WTC11 (cell line): ENCODE measurements around the gene CAMK2B. TPM values are rescaled to one million over a fixed set of nuclear protein-coding genes. Genes with fewer than 3 reads are reported as not detected.

Experiments used
- ATAC-seq: fragments of 200-7000 bp; cut with Tn5 transposase; 2 replicates; pipeline ENCODE4 v1.10.0; 2021; ENCODE audit warnings: mild to moderate bottlenecking, moderate library complexity
- CTCF ChIA-PET: fragments of 300-600 bp; sonication (Branson Sonifier 250); formaldehyde crosslinking; loops from one replicate; lab custom pipeline; 2021; ENCODE audit warnings: antibody characterized with exemption; lab: Charles Lee
- POLR2A ChIA-PET: fragments of 350-600 bp; sonication (Branson Sonifier 250); formaldehyde crosslinking; loops from one replicate; lab custom pipeline; 2021; ENCODE audit warnings: antibody characterized with exemption; lab: Charles Lee
- DNase-seq: peaks from one replicate; pipeline ENCODE4 v3.0.0; 2021; ENCODE audit warnings: low spot score
- H3K27ac Mint-ChIP-seq: 2 replicates; pipeline ENCODE4 v1.8.0; 2021; ENCODE audit warnings: mixed read lengths
- H3K27me3 Mint-ChIP-seq: 2 replicates; pipeline ENCODE4 v1.8.0; 2021; ENCODE audit warnings: low read depth, mild to moderate bottlenecking, moderate library complexity, mixed read lengths
- H3K36me3 Mint-ChIP-seq: 2 replicates; pipeline ENCODE4 v1.8.0; 2021; ENCODE audit warnings: mixed read lengths
- H3K4me1 Mint-ChIP-seq: 2 replicates; pipeline ENCODE4 v1.8.0; 2022; ENCODE audit warnings: mixed read lengths
- H3K4me3 Mint-ChIP-seq: 2 replicates; pipeline ENCODE4 v1.8.0; 2021; ENCODE audit warnings: mild to moderate bottlenecking, moderate library complexity, mixed read lengths
- H3K9me3 Mint-ChIP-seq: 2 replicates; pipeline ENCODE4 v1.8.0; 2021; ENCODE audit warnings: mixed read lengths
- ATF1 ChIP-seq: sonication (generic); formaldehyde crosslinking; IDR thresholded peaks from 2 replicates; pipeline ENCODE4 v1.8.1; 2023; ENCODE audit warnings: mild to moderate bottlenecking, moderate library complexity, missing genetic modification reagents
- FOXP1 ChIP-seq: sonication (generic); formaldehyde crosslinking; IDR thresholded peaks from 2 replicates; pipeline ENCODE4 v1.8.0; 2022; ENCODE audit warnings: missing genetic modification reagents, mild to moderate bottlenecking, moderate library complexity, borderline replicate concordance
- GABPB1 ChIP-seq: sonication (generic); formaldehyde crosslinking; IDR thresholded peaks from 2 replicates; pipeline ENCODE4 v1.8.1; 2023; ENCODE audit warnings: mild to moderate bottlenecking, missing genetic modification reagents
- GTF2I ChIP-seq: fragments of 250-450 bp; sonication (Bioruptor Pico); conservative IDR thresholded peaks from 2 replicates; pipeline ENCODE4 v1.4.0; 2021; ENCODE audit warnings: mild to moderate bottlenecking
- MYBL2 ChIP-seq: sonication (generic); formaldehyde crosslinking; IDR thresholded peaks from 2 replicates; pipeline ENCODE4 v1.8.1; 2023; ENCODE audit warnings: mild to moderate bottlenecking, moderate library complexity, missing genetic modification reagents
- NR1H2 ChIP-seq: sonication (generic); formaldehyde crosslinking; IDR thresholded peaks from 2 replicates; pipeline ENCODE4 v1.9.0; 2021; ENCODE audit warnings: mild to moderate bottlenecking, moderate library complexity, missing genetic modification reagents
- RELA ChIP-seq: sonication (generic); formaldehyde crosslinking; IDR thresholded peaks from 2 replicates; pipeline ENCODE4 v1.8.1; 2022; ENCODE audit warnings: missing genetic modification reagents, mild to moderate bottlenecking, borderline replicate concordance
- RORB ChIP-seq: fragments of 250-450 bp; sonication (Bioruptor Pico); IDR thresholded peaks from 2 replicates; pipeline ENCODE4 v1.9.0; 2021; ENCODE audit warnings: mild to moderate bottlenecking
- TP53 ChIP-seq: sonication (generic); formaldehyde crosslinking; IDR thresholded peaks from 2 replicates; pipeline ENCODE4 v1.8.1; 2023; ENCODE audit warnings: mild to moderate bottlenecking, missing genetic modification reagents
- ZNF219 ChIP-seq: sonication (generic); formaldehyde crosslinking; IDR thresholded peaks from 2 replicates; pipeline ENCODE4 v1.8.0; 2023; ENCODE audit warnings: missing genetic modification reagents, mild to moderate bottlenecking, borderline replicate concordance
- ZNF232 ChIP-seq: sonication (generic); formaldehyde crosslinking; IDR thresholded peaks from 2 replicates; pipeline ENCODE4 v1.8.0; 2022; ENCODE audit warnings: mild to moderate bottlenecking, missing genetic modification reagents
- ZNF396 ChIP-seq: fragments of 250-450 bp; sonication (Bioruptor Pico); IDR thresholded peaks from 2 replicates; pipeline ENCODE4 v1.8.0; 2021; ENCODE audit warnings: mild to moderate bottlenecking, moderate library complexity, borderline replicate concordance
- ZNF671 ChIP-seq: fragments of 250-450 bp; sonication (Bioruptor Pico); IDR thresholded peaks from 2 replicates; pipeline ENCODE4 v1.8.0; 2021; ENCODE audit warnings: mild to moderate bottlenecking
- total RNA-seq: library from RNA; stranded (reverse); gene quantifications from 3 replicates; pipeline ENCODE4 v1.2.3, GENCODE V29; 2021
- TF ChIP-seq, protein P1 (sequence below): sonication (generic); formaldehyde crosslinking; IDR thresholded peaks from 2 replicates; pipeline ENCODE4 v1.8.1; 2022; ENCODE audit warnings: low read depth, missing genetic modification reagents, borderline replicate concordance
- TF ChIP-seq, protein P2 (sequence below): sonication (generic); formaldehyde crosslinking; IDR thresholded peaks from 2 replicates; pipeline ENCODE4 v1.8.0; 2023; ENCODE audit warnings: missing genetic modification reagents, mild to moderate bottlenecking, borderline replicate concordance
- TF ChIP-seq, protein P3 (sequence below): sonication (generic); formaldehyde crosslinking; IDR thresholded peaks from 2 replicates; pipeline ENCODE4 v1.8.1; 2023; ENCODE audit warnings: mild to moderate bottlenecking, missing genetic modification reagents
- TF ChIP-seq, protein P4 (sequence below): sonication (generic); formaldehyde crosslinking; IDR thresholded peaks from 2 replicates; pipeline ENCODE4 v1.8.1; 2022; ENCODE audit warnings: mild to moderate bottlenecking, missing genetic modification reagents, moderate library complexity, borderline replicate concordance
- TF ChIP-seq, protein P5 (sequence below): fragments of 250-450 bp; sonication (Bioruptor Pico); IDR thresholded peaks from 2 replicates; pipeline ENCODE4 v1.8.0; 2021; ENCODE audit warnings: mild to moderate bottlenecking
- TF ChIP-seq, protein P6 (sequence below): sonication (generic); formaldehyde crosslinking; IDR thresholded peaks from 2 replicates; pipeline ENCODE4 v1.8.1; 2023; ENCODE audit warnings: mild to moderate bottlenecking, missing genetic modification reagents, moderate library complexity
- TF ChIP-seq, protein P7 (sequence below): sonication (generic); formaldehyde crosslinking; IDR thresholded peaks from 2 replicates; pipeline ENCODE4 v1.8.1; 2023; ENCODE audit warnings: mild to moderate bottlenecking, missing genetic modification reagents, moderate library complexity

The CAMK2B gene
- total RNA-seq, 1 experiment from 2014 or later = 0.44 TPM

DNA sequence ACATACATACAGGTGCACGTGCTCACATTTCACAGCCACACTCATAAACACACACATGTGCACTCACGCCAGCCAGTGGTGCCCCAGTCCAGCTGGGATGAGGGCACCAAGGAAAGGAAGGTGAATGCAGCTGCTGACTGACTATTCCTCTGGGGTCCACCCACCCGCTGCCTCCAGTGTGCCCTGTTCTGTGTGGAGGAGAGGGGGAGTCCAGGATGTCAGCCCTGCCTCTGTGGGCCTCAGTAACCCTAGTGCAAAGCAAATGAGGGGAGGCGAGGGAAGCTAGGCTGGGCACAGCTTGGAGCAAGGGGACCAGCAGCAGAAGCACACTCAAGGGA is 67.0 kb downstream of the CAMK2B start:
- ATAC-seq (no peak), DNase-seq (no peak)
- H3K27me3 Mint-ChIP-seq = no peaks in the 10 kb centered on the region
- no peak overlapping the region; the same call in 1 of the 2 replicates for H3K27ac Mint-ChIP-seq
- H3K36me3 Mint-ChIP-seq = no peaks in the 10 kb centered on the region
- POLR2A ChIA-PET = no interaction called here
- H3K9me3 Mint-ChIP-seq = peaks cover 9% of the 10 kb centered on the region
- TF ChIP-seq GABPB1 (CRISPR knock-in tag) (no peak), MYBL2 (no peak), FOXP1 (CRISPR knock-in tag) (no peak), ZNF232 (CRISPR knock-in tag) (no peak)
- TF ChIP-seq, protein P1, sequence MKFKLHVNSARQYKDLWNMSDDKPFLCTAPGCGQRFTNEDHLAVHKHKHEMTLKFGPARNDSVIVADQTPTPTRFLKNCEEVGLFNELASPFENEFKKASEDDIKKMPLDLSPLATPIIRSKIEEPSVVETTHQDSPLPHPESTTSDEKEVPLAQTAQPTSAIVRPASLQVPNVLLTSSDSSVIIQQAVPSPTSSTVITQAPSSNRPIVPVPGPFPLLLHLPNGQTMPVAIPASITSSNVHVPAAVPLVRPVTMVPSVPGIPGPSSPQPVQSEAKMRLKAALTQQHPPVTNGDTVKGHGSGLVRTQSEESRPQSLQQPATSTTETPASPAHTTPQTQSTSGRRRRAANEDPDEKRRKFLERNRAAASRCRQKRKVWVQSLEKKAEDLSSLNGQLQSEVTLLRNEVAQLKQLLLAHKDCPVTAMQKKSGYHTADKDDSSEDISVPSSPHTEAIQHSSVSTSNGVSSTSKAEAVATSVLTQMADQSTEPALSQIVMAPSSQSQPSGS (CRISPR knock-in tag) = no peak
- TF ChIP-seq, protein P2, sequence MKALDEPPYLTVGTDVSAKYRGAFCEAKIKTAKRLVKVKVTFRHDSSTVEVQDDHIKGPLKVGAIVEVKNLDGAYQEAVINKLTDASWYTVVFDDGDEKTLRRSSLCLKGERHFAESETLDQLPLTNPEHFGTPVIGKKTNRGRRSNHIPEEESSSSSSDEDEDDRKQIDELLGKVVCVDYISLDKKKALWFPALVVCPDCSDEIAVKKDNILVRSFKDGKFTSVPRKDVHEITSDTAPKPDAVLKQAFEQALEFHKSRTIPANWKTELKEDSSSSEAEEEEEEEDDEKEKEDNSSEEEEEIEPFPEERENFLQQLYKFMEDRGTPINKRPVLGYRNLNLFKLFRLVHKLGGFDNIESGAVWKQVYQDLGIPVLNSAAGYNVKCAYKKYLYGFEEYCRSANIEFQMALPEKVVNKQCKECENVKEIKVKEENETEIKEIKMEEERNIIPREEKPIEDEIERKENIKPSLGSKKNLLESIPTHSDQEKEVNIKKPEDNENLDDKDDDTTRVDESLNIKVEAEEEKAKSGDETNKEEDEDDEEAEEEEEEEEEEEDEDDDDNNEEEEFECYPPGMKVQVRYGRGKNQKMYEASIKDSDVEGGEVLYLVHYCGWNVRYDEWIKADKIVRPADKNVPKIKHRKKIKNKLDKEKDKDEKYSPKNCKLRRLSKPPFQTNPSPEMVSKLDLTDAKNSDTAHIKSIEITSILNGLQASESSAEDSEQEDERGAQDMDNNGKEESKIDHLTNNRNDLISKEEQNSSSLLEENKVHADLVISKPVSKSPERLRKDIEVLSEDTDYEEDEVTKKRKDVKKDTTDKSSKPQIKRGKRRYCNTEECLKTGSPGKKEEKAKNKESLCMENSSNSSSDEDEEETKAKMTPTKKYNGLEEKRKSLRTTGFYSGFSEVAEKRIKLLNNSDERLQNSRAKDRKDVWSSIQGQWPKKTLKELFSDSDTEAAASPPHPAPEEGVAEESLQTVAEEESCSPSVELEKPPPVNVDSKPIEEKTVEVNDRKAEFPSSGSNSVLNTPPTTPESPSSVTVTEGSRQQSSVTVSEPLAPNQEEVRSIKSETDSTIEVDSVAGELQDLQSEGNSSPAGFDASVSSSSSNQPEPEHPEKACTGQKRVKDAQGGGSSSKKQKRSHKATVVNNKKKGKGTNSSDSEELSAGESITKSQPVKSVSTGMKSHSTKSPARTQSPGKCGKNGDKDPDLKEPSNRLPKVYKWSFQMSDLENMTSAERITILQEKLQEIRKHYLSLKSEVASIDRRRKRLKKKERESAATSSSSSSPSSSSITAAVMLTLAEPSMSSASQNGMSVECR (CRISPR knock-in tag) = no peak
- TF ChIP-seq, protein P3, sequence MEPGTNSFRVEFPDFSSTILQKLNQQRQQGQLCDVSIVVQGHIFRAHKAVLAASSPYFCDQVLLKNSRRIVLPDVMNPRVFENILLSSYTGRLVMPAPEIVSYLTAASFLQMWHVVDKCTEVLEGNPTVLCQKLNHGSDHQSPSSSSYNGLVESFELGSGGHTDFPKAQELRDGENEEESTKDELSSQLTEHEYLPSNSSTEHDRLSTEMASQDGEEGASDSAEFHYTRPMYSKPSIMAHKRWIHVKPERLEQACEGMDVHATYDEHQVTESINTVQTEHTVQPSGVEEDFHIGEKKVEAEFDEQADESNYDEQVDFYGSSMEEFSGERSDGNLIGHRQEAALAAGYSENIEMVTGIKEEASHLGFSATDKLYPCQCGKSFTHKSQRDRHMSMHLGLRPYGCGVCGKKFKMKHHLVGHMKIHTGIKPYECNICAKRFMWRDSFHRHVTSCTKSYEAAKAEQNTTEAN (CRISPR knock-in tag) = no peak
- H3K4me3 Mint-ChIP-seq = no peak overlapping the region
- no peaks in the 10 kb centered on the region for H3K4me1 Mint-ChIP-seq
- CTCF ChIA-PET = interaction anchor here (2.5 kb wide), 1 partner anchor 18 kb away, joined by 12 read pairs; no protein-coding TSS in a partner anchor

DNA sequence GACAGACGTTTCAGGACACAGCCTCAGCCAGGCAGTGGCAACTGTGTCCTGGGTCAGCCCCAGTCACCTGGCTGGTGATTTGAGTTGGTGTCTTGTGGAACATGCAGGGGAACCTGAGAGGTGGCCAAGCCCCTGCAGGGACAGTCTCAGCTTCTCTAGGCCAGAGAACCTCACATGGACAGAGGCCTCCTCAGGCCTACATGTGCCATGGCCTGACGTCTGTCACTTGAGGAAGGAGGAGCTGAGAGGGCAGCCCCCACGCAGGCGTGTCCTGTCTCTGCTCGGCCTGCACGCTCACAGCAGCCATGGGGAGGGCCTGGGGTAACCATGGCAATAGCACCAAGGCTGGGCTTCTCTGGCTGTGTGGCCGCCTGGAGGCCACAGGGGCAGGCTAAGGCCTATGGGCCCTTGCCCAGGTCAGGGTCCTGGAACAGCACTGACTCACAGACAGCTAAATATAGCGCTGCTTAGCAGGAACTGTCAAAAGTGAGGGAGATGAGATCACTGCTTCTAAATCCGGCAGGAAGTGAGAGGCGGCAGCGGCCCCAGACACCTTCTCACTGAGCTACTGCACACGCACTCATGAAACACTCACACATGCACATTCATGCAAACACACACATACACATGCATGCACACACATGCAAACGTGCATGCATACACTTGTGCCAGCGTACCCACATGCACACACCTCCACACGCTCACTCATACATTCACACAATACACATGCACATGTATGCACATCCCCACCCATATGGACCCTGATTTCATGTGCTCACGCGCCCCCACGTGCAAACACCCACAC is 67.6 kb downstream of the CAMK2B start:
- ChIA-PET POLR2A (no interaction called here), CTCF (interaction anchor here (2.5 kb wide), 1 partner anchor 17 kb away, joined by 12 read pairs; no protein-coding TSS in a partner anchor)
- no peak overlapping the region for H3K4me3 Mint-ChIP-seq
- no peaks in the 10 kb centered on the region for H3K27me3 Mint-ChIP-seq
- DNase-seq (no peak), ATAC-seq (no peak)
- H3K27ac Mint-ChIP-seq = no peak overlapping the region; the same call in 1 of the 2 replicates
- peaks cover 9% of the 10 kb centered on the region for H3K9me3 Mint-ChIP-seq
- TF ChIP-seq ZNF671 (no peak), MYBL2 (no peak), ZNF396 (no peak), RORB (no peak), TP53 (CRISPR knock-in tag) (no peak), RELA (CRISPR knock-in tag) (no peak), GTF2I (CRISPR knock-in tag) (no peak), ATF1 (CRISPR knock-in tag) (no peak), ZNF219 (CRISPR knock-in tag) (no peak), NR1H2 (CRISPR knock-in tag) (no peak)
- TF ChIP-seq, protein P4, sequence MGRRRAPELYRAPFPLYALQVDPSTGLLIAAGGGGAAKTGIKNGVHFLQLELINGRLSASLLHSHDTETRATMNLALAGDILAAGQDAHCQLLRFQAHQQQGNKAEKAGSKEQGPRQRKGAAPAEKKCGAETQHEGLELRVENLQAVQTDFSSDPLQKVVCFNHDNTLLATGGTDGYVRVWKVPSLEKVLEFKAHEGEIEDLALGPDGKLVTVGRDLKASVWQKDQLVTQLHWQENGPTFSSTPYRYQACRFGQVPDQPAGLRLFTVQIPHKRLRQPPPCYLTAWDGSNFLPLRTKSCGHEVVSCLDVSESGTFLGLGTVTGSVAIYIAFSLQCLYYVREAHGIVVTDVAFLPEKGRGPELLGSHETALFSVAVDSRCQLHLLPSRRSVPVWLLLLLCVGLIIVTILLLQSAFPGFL (CRISPR knock-in tag) = no peak
- TF ChIP-seq, protein P5, sequence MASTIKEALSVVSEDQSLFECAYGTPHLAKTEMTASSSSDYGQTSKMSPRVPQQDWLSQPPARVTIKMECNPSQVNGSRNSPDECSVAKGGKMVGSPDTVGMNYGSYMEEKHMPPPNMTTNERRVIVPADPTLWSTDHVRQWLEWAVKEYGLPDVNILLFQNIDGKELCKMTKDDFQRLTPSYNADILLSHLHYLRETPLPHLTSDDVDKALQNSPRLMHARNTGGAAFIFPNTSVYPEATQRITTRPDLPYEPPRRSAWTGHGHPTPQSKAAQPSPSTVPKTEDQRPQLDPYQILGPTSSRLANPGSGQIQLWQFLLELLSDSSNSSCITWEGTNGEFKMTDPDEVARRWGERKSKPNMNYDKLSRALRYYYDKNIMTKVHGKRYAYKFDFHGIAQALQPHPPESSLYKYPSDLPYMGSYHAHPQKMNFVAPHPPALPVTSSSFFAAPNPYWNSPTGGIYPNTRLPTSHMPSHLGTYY (CRISPR knock-in tag) = no peak
- TF ChIP-seq, protein P6, sequence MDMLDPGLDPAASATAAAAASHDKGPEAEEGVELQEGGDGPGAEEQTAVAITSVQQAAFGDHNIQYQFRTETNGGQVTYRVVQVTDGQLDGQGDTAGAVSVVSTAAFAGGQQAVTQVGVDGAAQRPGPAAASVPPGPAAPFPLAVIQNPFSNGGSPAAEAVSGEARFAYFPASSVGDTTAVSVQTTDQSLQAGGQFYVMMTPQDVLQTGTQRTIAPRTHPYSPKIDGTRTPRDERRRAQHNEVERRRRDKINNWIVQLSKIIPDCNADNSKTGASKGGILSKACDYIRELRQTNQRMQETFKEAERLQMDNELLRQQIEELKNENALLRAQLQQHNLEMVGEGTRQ (CRISPR knock-in tag) = no peak
- TF ChIP-seq, protein P7, sequence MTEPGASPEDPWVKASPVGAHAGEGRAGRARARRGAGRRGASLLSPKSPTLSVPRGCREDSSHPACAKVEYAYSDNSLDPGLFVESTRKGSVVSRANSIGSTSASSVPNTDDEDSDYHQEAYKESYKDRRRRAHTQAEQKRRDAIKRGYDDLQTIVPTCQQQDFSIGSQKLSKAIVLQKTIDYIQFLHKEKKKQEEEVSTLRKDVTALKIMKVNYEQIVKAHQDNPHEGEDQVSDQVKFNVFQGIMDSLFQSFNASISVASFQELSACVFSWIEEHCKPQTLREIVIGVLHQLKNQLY = no peak
- TF ChIP-seq, all 79 proteins: peak for 0
- Mint-ChIP-seq H3K4me1 (no peaks in the 10 kb centered on the region), H3K36me3 (no peaks in the 10 kb centered on the region)
